ENCODE data around the gene GTF2IRD1. TPM values are rescaled to one million over a fixed set of nuclear protein-coding genes. Genes with fewer than 3 reads are reported as not detected.

The GTF2IRD1 gene
- total RNA-seq, 1 experiment from 2014 or later, result 34.3 TPM

GRCh38 chr7:74583630-74584029 lies 129.9 kb downstream of the GTF2IRD1 start:
- Mint-ChIP-seq H3K4me3 (no peak overlapping the region), H3K9me3 (no peaks in the 10 kb centered on the region), H3K4me1 (peaks cover 26 to 40% of the 10 kb centered on the region in 2 experiments), H3K36me3 (ENCODE audit: insufficient read depth in 1 of 3, low read depth in 3 of 3) (peaks cover 4 to 10% (median 4%) of the 10 kb centered on the region in 3 experiments; a peak in 3 of 7 replicates), H3K27ac (peak overlapping the region; percentile 70 to 77 (median 72); a peak in 6 of 7 replicates), H3K27me3 (ENCODE audit: low read depth) (no peaks in the 10 kb centered on the region; the same call in 1 of the 2 replicates)
- Histone ChIP-seq H2BK12ac (ENCODE audit: insufficient read length, low read depth, low read length) (no peak overlapping the region), H3K27me3 (ENCODE audit: insufficient read depth, low read length) (no peaks in the 10 kb centered on the region), H2BK15ac (ENCODE audit: low read depth, low read length) (no peak overlapping the region), H4K20me1 (ENCODE audit: control insufficient read depth, insufficient read depth, insufficient read length) (no peaks in the 10 kb centered on the region), H2BK20ac (ENCODE audit: low read depth, low read length, poor library complexity, severe bottlenecking) (no peak overlapping the region), H3K79me2 (ENCODE audit: insufficient read depth, low read length) (no peaks in the 10 kb centered on the region), H3K9ac (ENCODE audit: extremely low read depth, insufficient read length, low read length) (peak overlapping the region; percentile 3), H2BK5ac (ENCODE audit: insufficient read length, low read length) (no peak overlapping the region), H4K5ac (ENCODE audit: insufficient read length, low read depth, low read length) (no peak overlapping the region), H2BK120ac (ENCODE audit: low read depth, low read length, poor library complexity, severe bottlenecking) (no peak overlapping the region), H3K27ac (ENCODE audit: insufficient read length, low read depth, low read length) (no peak overlapping the region), H4K91ac (ENCODE audit: insufficient read length, low read depth, low read length) (no peak overlapping the region), H3K56ac (ENCODE audit: insufficient read length, low read depth, low read length) (no peak overlapping the region), H3K14ac (ENCODE audit: insufficient read depth, low read length) (no peak overlapping the region), H3K79me1 (ENCODE audit: insufficient read depth, low read depth, low read length, poor library complexity, severe bottlenecking) (no peaks in the 10 kb centered on the region), H3K23ac (ENCODE audit: insufficient read length, low read depth, low read length) (no peak overlapping the region), H3K18ac (ENCODE audit: insufficient read length, low read depth, low read length) (no peak overlapping the region), H2AK5ac (ENCODE audit: insufficient read length, low read length) (no peak overlapping the region), H2AFZ (ENCODE audit: low read length) (no peak overlapping the region), H3K23me2 (ENCODE audit: insufficient read length, low read depth, low read length, poor library complexity, severe bottlenecking) (no peaks in the 10 kb centered on the region), H3K4me1 (ENCODE audit: insufficient read depth, low read length) (no peaks in the 10 kb centered on the region), H3K4ac (ENCODE audit: low read depth, low read length) (no peak overlapping the region), H3K4me2 (ENCODE audit: insufficient read depth, insufficient read length, low read length) (no peak overlapping the region), H3T11ph (ENCODE audit: low read length) (no peak overlapping the region), H4K8ac (replicated peaks; ENCODE audit: insufficient read length, low read depth, low read length) (no peak overlapping the region), H3K9me3 (ENCODE audit: control insufficient read depth, low read depth, low read length) (no peaks in the 10 kb centered on the region)
- no CpG with 5 or more reads among the region's 8 CpGs for WGBS (ENCODE audit: extremely low coverage, insufficient read length, low lambda C conversion rate)
- no peak for TF ChIP-seq CTCF (conservative IDR thresholded peaks at IDR 0.05)
- DNase-seq, result no peak

Data from H9 (cell line).